AG04450 (cell line): ENCODE measurements around the gene C7orf33. TPM values are rescaled to one million over a fixed set of nuclear protein-coding genes. Genes with fewer than 3 reads are reported as not detected.
"Not testable (repeated sequence)": the region's sequence is repeated elsewhere in the genome, so short reads cannot be mapped to it uniquely, and the experiment has no call there.

Source experiments
- CTCF ChIA-PET: fragments of 300-600, 350-600 bp; formaldehyde crosslinking; extraction: SDS; loops from one replicate; lab custom pipeline; 2022; ENCODE audit warnings: antibody characterized with exemption, inconsistent platforms; lab: Charles Lee
- POLR2A ChIA-PET: fragments of 350-600 bp; formaldehyde crosslinking; extraction: SDS; loops from one replicate; lab custom pipeline; 2021; ENCODE audit warnings: antibody characterized with exemption, inconsistent platforms; lab: Yijun Ruan, JAX
- DNase-seq: peaks from one replicate; pipeline ENCODE4 v3.0.0-alpha.2; 2011; ENCODE audit warnings: low read depth, low spot score
- H3K27ac ChIP-seq: one replicate; pipeline ENCODE4 v1.5.1; 2012; ENCODE audit warnings: low read depth, low read length, control low read depth
- H3K27me3 ChIP-seq: one replicate; pipeline ENCODE4 v1.6.0; 2012; ENCODE audit warnings: low read length; ENCODE audit not compliant: control insufficient read depth, insufficient read depth
- H3K4me3 ChIP-seq: 2 replicates; pipeline ENCODE4 v1.5.1; 2011; ENCODE audit warnings: mild to moderate bottlenecking, low read depth, low read length, control low read depth
- H3K9me3 ChIP-seq: 2 replicates; pipeline ENCODE4 v1.5.1; 2012; ENCODE audit warnings: low read length; ENCODE audit not compliant: control insufficient read depth, insufficient read depth
- polyA plus RNA-seq: library from polyadenylated mRNA; depleted of rRNA; stranded (reverse); fragments of >200 nt; gene quantifications from 2 replicates; pipeline ENCODE4 v1.2.3, GENCODE V29; 2011
- TF ChIP-seq, protein P1 (sequence below): IDR thresholded peaks from 2 replicates; pipeline ENCODE4 v1.5.1; 2011; ENCODE audit warnings: low read depth, low read length, control low read depth, inconsistent platforms

C7orf33 gene
- polyA plus RNA-seq, 1 experiment, result not detected

DNA sequence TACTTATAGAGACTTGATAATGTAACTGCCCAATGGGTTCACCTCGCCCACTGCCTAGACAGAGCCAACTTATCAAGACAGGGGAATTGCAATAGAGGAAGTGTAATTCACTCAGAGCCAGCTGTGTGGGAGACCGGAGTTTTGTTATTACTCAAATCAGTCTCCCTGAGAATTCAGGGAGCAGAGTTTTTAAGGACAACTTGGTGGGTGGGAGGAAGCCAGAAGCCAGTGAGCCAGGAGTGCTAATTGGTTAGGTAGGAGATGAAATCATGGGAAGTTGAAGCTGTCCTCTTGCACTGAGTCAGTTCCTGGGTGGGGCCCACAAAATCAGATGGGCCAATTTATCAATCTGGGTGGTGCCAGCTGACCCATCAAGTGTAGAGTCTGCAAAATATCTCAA is 20.1 kb upstream of the C7orf33 start:
- H3K4me3 ChIP-seq, result no peak overlapping the region
- no peaks in the 10 kb centered on the region for H3K27me3 ChIP-seq
- POLR2A ChIA-PET, result no interaction called here
- TF ChIP-seq, protein P1, sequence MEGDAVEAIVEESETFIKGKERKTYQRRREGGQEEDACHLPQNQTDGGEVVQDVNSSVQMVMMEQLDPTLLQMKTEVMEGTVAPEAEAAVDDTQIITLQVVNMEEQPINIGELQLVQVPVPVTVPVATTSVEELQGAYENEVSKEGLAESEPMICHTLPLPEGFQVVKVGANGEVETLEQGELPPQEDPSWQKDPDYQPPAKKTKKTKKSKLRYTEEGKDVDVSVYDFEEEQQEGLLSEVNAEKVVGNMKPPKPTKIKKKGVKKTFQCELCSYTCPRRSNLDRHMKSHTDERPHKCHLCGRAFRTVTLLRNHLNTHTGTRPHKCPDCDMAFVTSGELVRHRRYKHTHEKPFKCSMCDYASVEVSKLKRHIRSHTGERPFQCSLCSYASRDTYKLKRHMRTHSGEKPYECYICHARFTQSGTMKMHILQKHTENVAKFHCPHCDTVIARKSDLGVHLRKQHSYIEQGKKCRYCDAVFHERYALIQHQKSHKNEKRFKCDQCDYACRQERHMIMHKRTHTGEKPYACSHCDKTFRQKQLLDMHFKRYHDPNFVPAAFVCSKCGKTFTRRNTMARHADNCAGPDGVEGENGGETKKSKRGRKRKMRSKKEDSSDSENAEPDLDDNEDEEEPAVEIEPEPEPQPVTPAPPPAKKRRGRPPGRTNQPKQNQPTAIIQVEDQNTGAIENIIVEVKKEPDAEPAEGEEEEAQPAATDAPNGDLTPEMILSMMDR, result no peak
- DNase-seq, result no peak
- no peaks in the 10 kb centered on the region for H3K9me3 ChIP-seq
- no peak overlapping the region for H3K27ac ChIP-seq
- CTCF ChIA-PET, result interaction anchor here (0.6 to 0.9 kb wide), 2 partner anchors 393 to 396 kb away, joined by 3 read pairs; no protein-coding TSS in a partner anchor

DNA sequence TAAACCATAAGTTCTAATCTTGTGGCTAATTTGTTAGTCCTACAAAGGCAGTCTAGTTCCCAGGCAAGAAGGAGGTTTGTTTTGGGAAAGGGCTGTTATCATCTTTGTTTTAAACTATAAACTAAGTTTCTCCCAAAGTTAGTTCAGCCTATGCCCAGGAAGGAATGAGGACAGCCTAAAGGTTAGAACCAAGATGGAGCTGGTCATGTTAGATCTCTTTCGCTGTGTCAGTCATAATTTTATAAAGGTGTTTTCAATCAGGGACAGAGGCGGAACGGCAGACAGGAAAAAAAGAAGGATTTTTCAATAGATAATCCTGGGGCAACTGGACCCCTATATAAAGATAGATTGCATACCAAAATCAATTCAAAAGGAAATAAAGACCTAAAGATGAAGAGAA is 19.6 kb upstream of the C7orf33 start:
- H3K27ac ChIP-seq, H3K4me3 ChIP-seq, H3K9me3 ChIP-seq, H3K27me3 ChIP-seq, POLR2A ChIA-PET, DNase-seq: not testable (repeated sequence)
- CTCF ChIA-PET, result interaction anchor here (0.9 kb wide), 1 partner anchor 392 kb away, joined by 3 read pairs; no protein-coding TSS in a partner anchor

DNA sequence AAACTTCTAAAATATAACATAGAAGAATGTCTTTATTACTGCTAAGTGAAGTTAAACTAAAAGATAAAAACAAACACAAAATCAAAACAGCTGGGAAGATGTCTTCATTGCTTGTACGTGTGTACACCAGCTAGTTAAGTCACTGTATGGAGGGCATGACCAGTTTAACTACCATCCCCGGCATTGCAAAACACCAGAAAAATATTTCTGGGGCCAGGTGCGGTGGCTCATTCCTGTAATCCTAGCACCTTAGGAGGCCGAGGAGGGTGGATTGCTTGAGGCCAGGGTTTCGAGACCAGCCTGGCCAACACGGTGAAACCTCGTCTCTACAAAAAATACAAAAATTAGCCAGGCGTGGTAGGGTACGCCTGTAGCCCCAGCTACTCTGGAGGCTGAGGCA is 19.2 kb upstream of the C7orf33 start:
- H3K27ac ChIP-seq, result no peak overlapping the region
- CTCF ChIA-PET, result no interaction called here
- POLR2A ChIA-PET, result no interaction called here
- H3K27me3 ChIP-seq, result no peaks in the 10 kb centered on the region
- TF ChIP-seq, protein P1, result no peak
- no peak for DNase-seq
- no peaks in the 10 kb centered on the region for H3K9me3 ChIP-seq
- no peak overlapping the region for H3K4me3 ChIP-seq

DNA sequence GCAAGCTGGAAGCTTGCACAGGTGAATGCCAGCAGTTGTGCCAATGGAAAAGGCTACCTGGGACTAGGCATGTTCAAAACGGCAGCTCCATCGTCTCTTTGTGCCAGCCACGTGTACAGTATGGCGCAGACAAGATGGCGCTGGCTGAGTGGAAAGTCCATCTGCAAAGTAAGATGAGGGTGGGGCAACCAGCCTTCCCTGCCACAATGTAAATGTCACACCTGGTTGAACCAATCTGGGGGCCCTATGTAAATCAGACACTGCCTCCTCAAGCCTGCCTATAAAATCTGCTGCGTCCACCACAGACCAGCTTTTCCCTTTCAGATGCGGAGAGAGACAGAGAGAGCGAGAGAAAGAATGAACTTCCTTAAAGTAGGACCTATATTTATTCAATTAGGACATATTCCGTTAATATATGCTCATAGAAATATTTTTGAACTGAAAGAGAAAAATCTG is 18.5 kb upstream of the C7orf33 start:
- DNase-seq, result no peak
- no peaks in the 10 kb centered on the region for H3K9me3 ChIP-seq
- POLR2A ChIA-PET, result interaction anchor here (0.6 kb wide), 1 partner anchor 178 kb away, joined by 4 read pairs; no protein-coding TSS in a partner anchor
- CTCF ChIA-PET, result no interaction called here
- H3K27ac ChIP-seq, result no peak overlapping the region
- TF ChIP-seq, protein P1, result no peak
- no peaks in the 10 kb centered on the region for H3K27me3 ChIP-seq
- H3K4me3 ChIP-seq, result no peak overlapping the region

DNA sequence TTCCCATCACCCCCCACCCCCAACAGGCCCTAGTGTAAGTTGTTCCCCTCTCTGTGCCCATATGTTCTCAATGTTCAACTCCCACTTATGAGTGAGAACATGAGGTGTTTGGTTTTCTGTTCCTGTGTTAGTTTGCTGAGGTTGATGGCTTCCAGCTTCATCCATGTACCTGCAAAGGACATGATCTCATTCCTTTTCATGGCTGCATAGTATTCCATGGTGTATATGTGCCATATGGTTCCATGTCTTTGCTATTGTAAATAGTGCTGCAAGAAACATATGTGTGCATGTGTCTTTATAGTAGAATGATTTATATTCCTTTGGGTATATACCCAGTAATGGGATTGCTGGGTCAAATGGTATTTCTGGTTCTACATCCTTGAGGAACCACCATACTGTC is 17.0 kb upstream of the C7orf33 start:
- CTCF ChIA-PET, result interaction anchor here (1.2 to 5.4 kb wide), 7 partner anchors 8 to 493 kb away, joined by 3 to 112 read pairs (median 6); no protein-coding TSS in a partner anchor
- DNase-seq, H3K27ac ChIP-seq, H3K4me3 ChIP-seq, POLR2A ChIA-PET, H3K27me3 ChIP-seq, H3K9me3 ChIP-seq: not testable (repeated sequence)

- POLR2A ChIA-PET, result no interaction called here
- no peaks in the 10 kb centered on the region for H3K9me3 ChIP-seq
- peak; percentile 21 for DNase-seq
- CTCF ChIA-PET, result interaction anchor here (0.5 to 5.4 kb wide), 31 partner anchors 9 to 502 kb away, joined by 3 to 112 read pairs (median 5); partner anchors contain the start of gene C7orf33
- H3K27me3 ChIP-seq, result no peaks in the 10 kb centered on the region
- no peak overlapping the region for H3K4me3 ChIP-seq
- TF ChIP-seq, protein P1, result peak; percentile 91
- H3K27ac ChIP-seq, result no peak overlapping the region
These were observed 14.7 kb upstream of the C7orf33 start for GRCh38 chr7:148575640-148576411.
